ENCODE measurements around the gene GLRA1.

The GLRA1 gene

DNA sequence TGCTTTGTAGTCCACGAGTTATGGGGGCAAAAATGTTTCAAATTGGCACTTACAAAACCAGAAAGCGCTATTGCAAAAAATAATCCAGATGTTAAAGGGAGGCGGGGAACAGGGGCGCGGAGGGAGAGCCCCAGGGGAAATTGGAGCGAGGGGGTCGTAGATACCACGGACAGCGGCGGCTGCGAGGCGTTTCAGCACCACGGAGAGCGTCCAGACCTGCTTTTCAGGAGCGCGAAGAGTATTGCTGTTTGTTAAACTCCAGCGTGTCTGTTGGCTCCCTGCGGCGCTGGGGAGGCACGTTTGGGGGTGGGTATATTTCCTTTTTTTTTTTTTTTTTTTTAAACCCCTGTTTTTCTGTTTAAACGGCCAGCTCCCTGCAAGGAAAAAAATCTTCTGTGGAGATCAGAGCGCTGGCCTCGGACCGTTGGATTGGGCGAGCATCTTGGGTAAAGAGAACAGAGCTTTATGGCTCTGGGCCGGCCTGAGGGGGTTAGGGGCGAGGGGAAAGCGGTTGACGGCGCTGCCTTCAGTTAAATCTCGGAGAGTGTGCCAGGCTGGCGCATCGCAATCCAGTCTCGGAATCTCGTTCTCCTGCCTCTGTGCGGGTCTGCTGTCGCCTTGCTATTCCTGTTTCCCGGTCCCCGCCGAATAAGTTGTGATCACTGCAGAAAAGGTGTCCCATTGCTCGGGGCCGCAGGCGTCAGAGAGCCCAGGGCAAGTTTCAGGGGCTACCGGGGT, at the start of gene GLRA1:
TSS of gene GLRA1 (minus strand) at position 288 of the 738 bp plus-strand sequence. CDS start 302 bp downstream, outside the sequence.
- Histone ChIP-seq H3K9me3 (ENCODE audit: control insufficient read depth, low read depth, low read length) (no peaks in the 10 kb centered on the region), H3K27ac (ENCODE audit: low read length) (no peak within 1 kb of the TSS), H3K36me3 (ENCODE audit: control insufficient read depth, low read depth, low read length) (no peaks in the 10 kb centered on the region), H3K27me3 (ENCODE audit: control insufficient read depth, insufficient read depth, low read length) (peaks cover 47% of the 10 kb centered on the region), H3K4me3 (ENCODE audit: low read length) (peak within 1 kb of the TSS; percentile 58), H3K9ac (ENCODE audit: low read length) (no peak within 1 kb of the TSS), H3K4me1 (ENCODE audit: control insufficient read depth, low read depth, low read length) (peaks cover 3% of the 10 kb centered on the region)

DNA sequence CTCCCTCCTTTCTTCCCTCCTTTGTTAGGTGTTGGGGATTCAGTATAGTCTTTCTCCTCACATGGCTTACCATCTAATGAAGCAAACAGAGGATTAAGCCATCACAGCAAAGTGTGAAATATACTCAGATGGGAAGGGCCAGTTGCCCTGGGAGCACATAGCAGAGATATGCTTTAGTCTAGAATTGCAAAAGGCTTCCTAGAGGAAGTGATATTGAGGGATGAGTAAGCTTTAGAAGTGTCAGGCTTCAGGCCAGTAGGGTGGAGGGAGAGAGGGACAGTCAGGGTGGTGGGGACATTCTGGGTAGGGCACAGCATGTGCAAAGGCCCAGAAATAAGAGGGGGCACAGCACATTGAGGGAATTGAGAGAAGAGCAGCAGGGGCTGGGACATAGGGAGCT, 46.2 kb upstream of the GLRA1 start:
- Histone ChIP-seq H3K27ac (ENCODE audit: low read length) (no peak overlapping the region), H3K9me3 (ENCODE audit: control insufficient read depth, low read depth, low read length) (no peaks in the 10 kb centered on the region)

DNA sequence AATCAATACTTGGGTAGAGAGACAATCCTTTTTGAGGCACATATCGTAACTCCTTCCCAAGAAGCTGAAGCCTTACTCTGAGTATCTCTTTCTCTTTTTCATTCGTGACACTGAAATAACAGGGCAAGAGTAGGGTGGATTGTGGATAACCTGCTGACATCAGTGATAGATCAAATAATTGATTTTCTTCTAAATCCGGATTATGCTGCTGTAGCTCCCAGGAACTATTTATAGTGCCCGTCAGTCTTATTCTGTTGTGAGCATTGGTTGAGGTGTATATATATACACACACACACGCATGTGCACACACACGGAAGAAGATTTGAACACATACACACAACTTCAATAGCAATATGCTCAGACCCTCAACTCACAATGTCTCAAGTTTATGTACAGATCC, 43.2 kb upstream of the GLRA1 start:
- H3K27me3 ChIP-seq (ENCODE audit: control insufficient read depth, insufficient read depth, low read length), result no peaks in the 10 kb centered on the region
- no peak overlapping the region for H3K4me3 ChIP-seq (ENCODE audit: low read length)
- H3K9ac ChIP-seq (ENCODE audit: low read length), result no peak overlapping the region
- no peak overlapping the region for H3K27ac ChIP-seq (ENCODE audit: low read length)
- H3K4me1 ChIP-seq (ENCODE audit: control insufficient read depth, low read depth, low read length), result peaks cover 3% of the 10 kb centered on the region
- no peaks in the 10 kb centered on the region for H3K36me3 ChIP-seq (ENCODE audit: control insufficient read depth, low read depth, low read length)
- no peaks in the 10 kb centered on the region for H3K9me3 ChIP-seq (ENCODE audit: control insufficient read depth, low read depth, low read length)

More for the DNA sequence above, 46.2 kb upstream of the GLRA1 start:
- Histone ChIP-seq H3K9ac (ENCODE audit: low read length) (no peak overlapping the region), H3K4me1 (ENCODE audit: control insufficient read depth, low read depth, low read length) (peaks cover 3% of the 10 kb centered on the region), H3K36me3 (ENCODE audit: control insufficient read depth, low read depth, low read length) (no peaks in the 10 kb centered on the region), H3K27me3 (ENCODE audit: control insufficient read depth, insufficient read depth, low read length) (no peaks in the 10 kb centered on the region), H3K4me3 (ENCODE audit: low read length) (no peak overlapping the region)

DNA sequence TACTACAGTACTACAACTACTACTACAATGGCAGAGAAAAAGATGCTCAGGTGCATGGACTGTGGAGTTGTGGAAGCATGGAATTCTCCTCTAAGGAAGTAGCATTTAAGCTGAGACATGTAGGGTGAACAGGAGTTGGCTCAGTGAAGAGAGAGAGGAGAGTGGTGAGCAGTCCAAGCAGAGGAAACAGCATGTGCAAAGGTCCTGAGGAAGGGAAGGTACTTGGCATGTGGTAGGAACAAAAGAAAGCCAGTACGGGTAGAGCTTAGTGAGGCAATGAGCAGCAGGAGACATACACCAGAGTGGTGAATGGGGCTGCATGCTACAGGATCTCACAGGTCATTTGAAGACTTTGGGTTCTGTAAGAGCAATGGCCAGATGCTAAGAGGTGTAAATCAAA, 41.4 kb upstream of the GLRA1 start:
- Histone ChIP-seq H3K9ac (ENCODE audit: low read length) (no peak overlapping the region), H3K4me1 (ENCODE audit: control insufficient read depth, low read depth, low read length) (peaks cover 6% of the 10 kb centered on the region), H3K4me3 (ENCODE audit: low read length) (no peak overlapping the region), H3K9me3 (ENCODE audit: control insufficient read depth, low read depth, low read length) (no peaks in the 10 kb centered on the region), H3K36me3 (ENCODE audit: control insufficient read depth, low read depth, low read length) (no peaks in the 10 kb centered on the region), H3K27ac (ENCODE audit: low read length) (no peak overlapping the region), H3K27me3 (ENCODE audit: control insufficient read depth, insufficient read depth, low read length) (no peaks in the 10 kb centered on the region)

DNA sequence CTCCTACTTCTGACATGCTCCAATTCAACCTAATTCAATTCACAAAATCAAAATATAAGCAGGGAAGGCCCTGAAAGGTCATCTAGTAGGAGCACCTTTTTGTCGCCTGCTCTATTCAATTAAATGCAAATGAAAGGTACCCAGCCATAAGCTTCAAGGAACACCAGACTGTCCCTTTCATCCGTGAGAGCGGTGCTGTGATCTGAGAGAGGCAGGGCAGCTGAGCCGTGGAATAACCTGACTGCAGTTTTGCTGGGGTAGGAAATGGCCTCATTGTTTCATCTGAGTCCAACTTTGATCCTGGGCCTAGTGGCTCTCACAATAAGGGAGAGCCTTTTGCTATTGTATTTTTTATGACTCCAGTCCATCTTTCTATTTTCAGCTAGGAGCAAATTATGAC, 39.8 kb upstream of the GLRA1 start:
- no peaks in the 10 kb centered on the region for H3K27me3 ChIP-seq (ENCODE audit: control insufficient read depth, insufficient read depth, low read length)
- peaks cover 6% of the 10 kb centered on the region for H3K4me1 ChIP-seq (ENCODE audit: control insufficient read depth, low read depth, low read length)

DNA sequence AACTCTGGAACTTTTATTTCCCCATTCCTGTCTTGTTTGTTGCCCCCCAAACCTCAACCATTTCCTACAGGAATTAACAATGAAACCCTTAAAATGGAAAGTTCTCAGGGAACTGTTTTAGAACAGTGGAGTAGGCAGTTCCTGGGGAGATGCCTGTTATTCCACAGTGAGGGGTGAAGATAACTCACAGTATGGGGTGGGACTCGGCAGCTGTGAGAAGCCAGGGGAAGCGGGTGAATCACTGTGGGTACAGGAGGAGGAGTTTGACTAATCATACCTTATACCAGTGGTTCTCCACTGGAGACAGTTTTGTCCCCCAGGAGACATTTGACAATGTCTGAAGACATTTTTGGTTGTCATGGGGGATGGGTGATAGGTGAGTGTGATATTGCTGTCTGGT, 36.9 kb upstream of the GLRA1 start:
- Histone ChIP-seq H3K4me3 (ENCODE audit: low read length) (no peak overlapping the region), H3K9me3 (ENCODE audit: control insufficient read depth, low read depth, low read length) (no peaks in the 10 kb centered on the region), H3K27ac (ENCODE audit: low read length) (no peak overlapping the region), H3K36me3 (ENCODE audit: control insufficient read depth, low read depth, low read length) (no peaks in the 10 kb centered on the region), H3K4me1 (ENCODE audit: control insufficient read depth, low read depth, low read length) (peaks cover 3% of the 10 kb centered on the region), H3K9ac (ENCODE audit: low read length) (no peak overlapping the region), H3K27me3 (ENCODE audit: control insufficient read depth, insufficient read depth, low read length) (no peaks in the 10 kb centered on the region)

More for the DNA sequence above, 39.8 kb upstream of the GLRA1 start:
- Histone ChIP-seq H3K36me3 (ENCODE audit: control insufficient read depth, low read depth, low read length) (no peaks in the 10 kb centered on the region), H3K27ac (ENCODE audit: low read length) (no peak overlapping the region), H3K4me3 (ENCODE audit: low read length) (no peak overlapping the region), H3K9me3 (ENCODE audit: control insufficient read depth, low read depth, low read length) (no peaks in the 10 kb centered on the region), H3K9ac (ENCODE audit: low read length) (no peak overlapping the region)

DNA sequence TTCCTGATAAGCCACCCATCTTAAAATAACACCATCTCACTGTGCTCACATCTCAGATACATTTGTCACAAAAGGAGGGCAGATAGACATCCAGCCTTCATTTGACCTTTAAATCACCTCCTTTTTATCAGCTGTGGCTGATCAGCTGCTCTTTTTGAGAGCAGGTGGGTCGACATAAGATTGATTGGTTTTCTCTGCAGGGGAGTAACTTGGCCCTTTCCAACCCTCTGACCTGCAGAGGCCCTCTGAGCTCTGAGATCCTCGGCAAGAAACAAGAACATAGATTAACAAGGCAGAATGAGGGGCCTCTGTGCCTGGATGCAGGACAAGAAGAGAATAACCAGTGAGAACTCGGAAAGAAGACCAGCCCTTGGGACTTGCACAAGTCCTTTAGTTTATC, 33.5 kb upstream of the GLRA1 start:
- no peaks in the 10 kb centered on the region for H3K27me3 ChIP-seq (ENCODE audit: control insufficient read depth, insufficient read depth, low read length)
- no peaks in the 10 kb centered on the region for H3K36me3 ChIP-seq (ENCODE audit: control insufficient read depth, low read depth, low read length)
- H3K4me3 ChIP-seq (ENCODE audit: low read length), result no peak overlapping the region
- no peak overlapping the region for H3K27ac ChIP-seq (ENCODE audit: low read length)
- H3K9me3 ChIP-seq (ENCODE audit: control insufficient read depth, low read depth, low read length), result no peaks in the 10 kb centered on the region
- H3K9ac ChIP-seq (ENCODE audit: low read length), result no peak overlapping the region
- peaks cover 3% of the 10 kb centered on the region for H3K4me1 ChIP-seq (ENCODE audit: control insufficient read depth, low read depth, low read length)

DNA sequence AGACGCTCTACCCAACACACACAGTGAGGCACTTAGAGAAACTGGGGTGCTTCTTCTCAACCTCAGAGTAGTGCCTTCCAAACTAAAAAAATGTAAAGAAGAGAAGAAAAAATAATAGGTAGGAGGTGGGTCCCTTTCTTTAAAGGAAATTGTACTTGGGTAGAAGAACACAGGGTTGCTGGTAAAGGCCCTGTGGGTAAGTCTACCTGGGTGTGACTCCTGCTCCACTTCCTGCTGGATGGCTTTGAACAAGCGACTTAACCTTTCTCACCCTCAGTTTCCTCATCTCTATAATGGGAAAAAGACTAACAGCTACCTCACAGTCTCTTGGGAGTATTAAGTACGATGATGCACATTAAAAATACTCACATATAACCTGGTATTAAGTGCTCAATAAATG, 32.1 kb upstream of the GLRA1 start:
- no peaks in the 10 kb centered on the region for H3K36me3 ChIP-seq (ENCODE audit: control insufficient read depth, low read depth, low read length)
- H3K9me3 ChIP-seq (ENCODE audit: control insufficient read depth, low read depth, low read length), result no peaks in the 10 kb centered on the region
- peaks cover under 1% of the 10 kb centered on the region for H3K4me1 ChIP-seq (ENCODE audit: control insufficient read depth, low read depth, low read length)
- no peak overlapping the region for H3K27ac ChIP-seq (ENCODE audit: low read length)
- no peak overlapping the region for H3K4me3 ChIP-seq (ENCODE audit: low read length)
- no peaks in the 10 kb centered on the region for H3K27me3 ChIP-seq (ENCODE audit: control insufficient read depth, insufficient read depth, low read length)
- H3K9ac ChIP-seq (ENCODE audit: low read length), result no peak overlapping the region

DNA sequence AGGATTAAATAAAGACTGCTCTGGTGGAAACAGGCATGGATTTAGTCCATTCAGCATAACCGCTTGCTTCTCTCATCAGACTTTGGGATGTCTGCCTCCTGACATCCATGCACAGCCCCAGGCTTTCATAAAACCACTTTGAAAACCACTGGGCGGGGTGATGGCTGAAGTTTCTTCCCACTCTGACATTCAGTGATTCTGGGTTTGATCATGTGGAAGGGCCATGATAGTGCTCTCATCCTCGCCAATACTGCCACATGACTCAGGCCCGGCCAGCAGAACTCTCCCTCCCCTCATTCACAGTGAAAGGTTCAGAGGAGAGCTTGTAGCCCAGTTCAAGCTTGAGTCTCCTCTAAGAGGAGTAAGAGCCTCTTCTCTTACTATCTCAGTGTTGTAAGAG, 29.6 kb upstream of the GLRA1 start:
- no peak overlapping the region for H3K9ac ChIP-seq (ENCODE audit: low read length)
- no peaks in the 10 kb centered on the region for H3K4me1 ChIP-seq (ENCODE audit: control insufficient read depth, low read depth, low read length)
- H3K9me3 ChIP-seq (ENCODE audit: control insufficient read depth, low read depth, low read length), result no peaks in the 10 kb centered on the region
- no peaks in the 10 kb centered on the region for H3K36me3 ChIP-seq (ENCODE audit: control insufficient read depth, low read depth, low read length)
- H3K27ac ChIP-seq (ENCODE audit: low read length), result no peak overlapping the region
- no peak overlapping the region for H3K4me3 ChIP-seq (ENCODE audit: low read length)
- H3K27me3 ChIP-seq (ENCODE audit: control insufficient read depth, insufficient read depth, low read length), result no peaks in the 10 kb centered on the region

DNA sequence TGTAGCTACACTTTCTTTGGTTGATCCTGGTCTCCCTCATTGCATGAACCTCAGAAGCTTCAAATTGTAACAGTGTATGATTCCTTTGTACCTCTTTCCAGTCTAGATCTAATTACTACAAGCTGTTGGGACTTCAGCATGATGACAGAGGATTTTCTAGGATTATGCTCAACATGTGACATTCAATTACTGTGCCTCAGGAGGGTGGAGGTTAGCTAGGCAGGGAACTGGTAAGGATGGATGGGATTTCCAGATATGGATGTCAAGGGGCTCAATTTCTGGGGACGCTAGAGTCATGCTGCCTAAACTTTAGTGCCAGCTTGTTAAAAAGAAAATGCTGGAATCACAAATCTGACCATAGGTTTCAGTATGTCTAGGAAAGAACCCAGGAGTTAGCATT, 29.2 kb upstream of the GLRA1 start:
- no peak overlapping the region for H3K9ac ChIP-seq (ENCODE audit: low read length)
- H3K36me3 ChIP-seq (ENCODE audit: control insufficient read depth, low read depth, low read length), result no peaks in the 10 kb centered on the region
- H3K4me1 ChIP-seq (ENCODE audit: control insufficient read depth, low read depth, low read length), result no peaks in the 10 kb centered on the region
- no peaks in the 10 kb centered on the region for H3K9me3 ChIP-seq (ENCODE audit: control insufficient read depth, low read depth, low read length)
- H3K4me3 ChIP-seq (ENCODE audit: low read length), result no peak overlapping the region
- no peak overlapping the region for H3K27ac ChIP-seq (ENCODE audit: low read length)
- no peaks in the 10 kb centered on the region for H3K27me3 ChIP-seq (ENCODE audit: control insufficient read depth, insufficient read depth, low read length)

DNA sequence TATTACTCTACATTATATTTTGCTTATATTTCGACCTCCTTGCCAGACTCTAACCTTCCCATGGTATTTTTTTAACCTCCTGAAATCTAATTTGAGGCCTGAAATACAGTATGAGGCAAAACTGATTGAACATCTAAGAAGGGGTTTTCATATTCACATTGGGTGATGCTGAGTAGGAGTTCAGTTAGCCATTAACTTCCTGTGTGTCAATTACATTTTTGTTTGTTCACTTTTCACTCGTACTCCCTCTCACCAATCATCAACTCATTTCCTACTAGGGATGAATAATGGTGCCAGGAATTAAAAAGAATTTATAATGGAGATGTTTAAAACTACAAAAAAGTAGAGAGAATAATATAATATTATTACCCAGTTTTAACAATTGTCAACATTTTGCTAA, 27.6 kb upstream of the GLRA1 start:
- Histone ChIP-seq H3K27me3 (ENCODE audit: control insufficient read depth, insufficient read depth, low read length) (no peaks in the 10 kb centered on the region), H3K4me3 (ENCODE audit: low read length) (no peak overlapping the region), H3K9me3 (ENCODE audit: control insufficient read depth, low read depth, low read length) (no peaks in the 10 kb centered on the region), H3K4me1 (ENCODE audit: control insufficient read depth, low read depth, low read length) (no peaks in the 10 kb centered on the region), H3K27ac (ENCODE audit: low read length) (no peak overlapping the region), H3K36me3 (ENCODE audit: control insufficient read depth, low read depth, low read length) (no peaks in the 10 kb centered on the region), H3K9ac (ENCODE audit: low read length) (no peak overlapping the region)

DNA sequence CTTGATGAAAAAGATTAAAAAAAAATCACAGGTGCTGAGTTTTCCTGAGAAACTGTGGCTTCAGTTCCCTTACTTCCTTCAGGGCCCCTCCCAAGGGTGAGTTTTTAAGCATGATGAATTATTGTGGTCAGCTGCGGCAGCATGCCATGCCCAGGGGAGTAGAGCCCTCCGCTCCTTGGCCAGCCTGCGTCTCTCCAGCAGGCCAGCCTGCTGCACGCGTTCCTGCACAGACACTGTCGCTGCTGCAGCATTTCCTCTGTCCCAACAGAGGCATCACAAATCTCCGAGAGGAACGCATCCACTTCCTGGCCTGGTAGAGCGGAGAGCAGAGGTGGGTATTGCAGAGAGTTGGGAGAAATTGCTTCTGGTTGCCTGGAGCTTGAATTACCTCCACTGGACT, 26.1 kb upstream of the GLRA1 start:
- no peak overlapping the region for H3K27ac ChIP-seq (ENCODE audit: low read length)
- no peaks in the 10 kb centered on the region for H3K36me3 ChIP-seq (ENCODE audit: control insufficient read depth, low read depth, low read length)
- H3K9me3 ChIP-seq (ENCODE audit: control insufficient read depth, low read depth, low read length), result no peaks in the 10 kb centered on the region
- no peaks in the 10 kb centered on the region for H3K4me1 ChIP-seq (ENCODE audit: control insufficient read depth, low read depth, low read length)
- H3K9ac ChIP-seq (ENCODE audit: low read length), result no peak overlapping the region
- H3K4me3 ChIP-seq (ENCODE audit: low read length), result no peak overlapping the region
- H3K27me3 ChIP-seq (ENCODE audit: control insufficient read depth, insufficient read depth, low read length), result no peaks in the 10 kb centered on the region
